Smooth muscle cell (in vitro differentiated cells): Measurements from ENCODE around the gene GMDS. TPM values are rescaled to one million over a fixed set of nuclear protein-coding genes. Genes with fewer than 3 reads are reported as not detected.

Experiments
- DNase-seq: peaks from one replicate; lab custom pipeline; 2025; ENCODE audit not compliant: unreplicated experiment; lab: John Stamatoyannopoulos, UW
- H2AFZ ChIP-seq: fragments of 200-600 bp; sonication (generic); 2 replicates; pipeline ENCODE4 v1.6.0; 2016; ENCODE audit warnings: antibody characterized with exemption, low read depth, mild to moderate bottlenecking
- H3F3A ChIP-seq: fragments of 200-600 bp; sonication (generic); 2 replicates; pipeline ENCODE4 v1.6.0; 2017; ENCODE audit warnings: antibody characterized with exemption, low read depth
- H3K27ac ChIP-seq: fragments of 200-600 bp; sonication (generic); 2 replicates; pipeline ENCODE4 v1.5.1; 2016; ENCODE audit warnings: low read depth, mild to moderate bottlenecking
- H3K27me3 ChIP-seq: fragments of 200-600 bp; sonication (generic); 2 replicates; pipeline ENCODE4 v1.6.1; 2016; ENCODE audit warnings: low read depth, mild to moderate bottlenecking
- H3K36me3 ChIP-seq: fragments of 200-600 bp; sonication (generic); 2 replicates; pipeline ENCODE4 v1.5.1; 2016; ENCODE audit warnings: low read depth
- H3K4me1 ChIP-seq: fragments of 200-600 bp; sonication (generic); 2 replicates; pipeline ENCODE4 v1.5.1; 2016; ENCODE audit warnings: low read depth
- H3K4me2 ChIP-seq: fragments of 200-600 bp; sonication (generic); 2 replicates; pipeline ENCODE4 v1.6.0; 2016; ENCODE audit warnings: mild to moderate bottlenecking
- H3K4me3 ChIP-seq: fragments of 200-600 bp; sonication (generic); 2 replicates; pipeline ENCODE4 v1.5.1; 2016; ENCODE audit warnings: mild to moderate bottlenecking
- H3K79me2 ChIP-seq: fragments of 200-600 bp; sonication (generic); 2 replicates; pipeline ENCODE4 v1.6.0; 2016; ENCODE audit warnings: low read depth, mild to moderate bottlenecking
- H3K9ac ChIP-seq: fragments of 200-600 bp; sonication (generic); 2 replicates; pipeline ENCODE4 v1.6.0; 2016; ENCODE audit warnings: low read depth
- H3K9me3 ChIP-seq: fragments of 200-600 bp; sonication (generic); replicated peaks from 2 replicates; pipeline ENCODE4 v1.5.1; 2016; ENCODE audit warnings: low read depth
- H4K20me1 ChIP-seq: fragments of 200-600 bp; sonication (generic); 2 replicates; pipeline ENCODE4 v1.6.0; 2016; ENCODE audit warnings: low read depth
- CTCF ChIP-seq: fragments of 200-600 bp; sonication (generic); IDR thresholded peaks from 2 replicates; pipeline ENCODE4 v1.5.1; 2017; ENCODE audit warnings: borderline replicate concordance, mild to moderate bottlenecking, antibody characterized with exemption; ENCODE audit not compliant: insufficient read depth, poor library complexity, severe bottlenecking
- WGBS: methylation state at CpG from one replicate; pipeline ENCODE4 v1.1.7; 2016; ENCODE audit warnings: low lambda C conversion rate; 5-methylcytosine and 5-hydroxymethylcytosine counted together
- polyA plus RNA-seq: library from polyadenylated mRNA; unstranded; fragments of >200 nt; fragmentation: Nextera tagmentation; extraction: Ambion mirVana; gene quantifications from 2 replicates; pipeline ENCODE4 v1.2.1, GENCODE V29; 2016
- total RNA-seq: library from RNA; depleted of rRNA; stranded (reverse); fragments of >200 nt; gene quantifications from 2 replicates; pipeline ENCODE4 v1.2.3, GENCODE V29; 2014

Gene GMDS
- total and polyA plus RNA-seq, 2 experiments from 2014 or later = 3.7 to 8.5 TPM

GRCh38 chr6:2240961-2241360, 4.4 kb downstream of the GMDS start:
- Histone ChIP-seq H3K36me3 (no peaks in the 10 kb centered on the region), H3F3A (no peaks in the 10 kb centered on the region), H3K9me3 (no peaks in the 10 kb centered on the region), H3K9ac (no peak overlapping the region), H3K4me1 (peaks cover 4% of the 10 kb centered on the region), H3K27ac (no peak overlapping the region), H3K4me3 (no peak overlapping the region), H2AFZ (no peak overlapping the region), H3K79me2 (no peaks in the 10 kb centered on the region), H3K27me3 (no peaks in the 10 kb centered on the region), H3K4me2 (no peak overlapping the region), H4K20me1 (no peaks in the 10 kb centered on the region)
- TF ChIP-seq CTCF = no peak
- WGBS = 92% methylated on average over 6 of the region's 6 CpGs
- no peak for DNase-seq

- no peaks in the 10 kb centered on the region for H3K9me3 ChIP-seq
- H4K20me1 ChIP-seq = no peaks in the 10 kb centered on the region
- no peak overlapping the region for H3K9ac ChIP-seq
- TF ChIP-seq CTCF = no peak
- H3K27ac ChIP-seq = no peak overlapping the region
- DNase-seq = no peak
- no peaks in the 10 kb centered on the region for H3K27me3 ChIP-seq
- no peaks in the 10 kb centered on the region for H3K4me1 ChIP-seq
- 82% methylated on average over 1 of the region's 1 CpG for WGBS
- no peaks in the 10 kb centered on the region for H3K79me2 ChIP-seq
- no peak overlapping the region for H3K4me2 ChIP-seq
- H2AFZ ChIP-seq = no peak overlapping the region
- H3F3A ChIP-seq = no peaks in the 10 kb centered on the region
- H3K36me3 ChIP-seq = no peaks in the 10 kb centered on the region
- no peak overlapping the region for H3K4me3 ChIP-seq
These were observed 8.4 kb downstream of the GMDS start for GRCh38 chr6:2237001-2237400.

GRCh38 chr6:2235777-2236495, 9.5 kb downstream of the GMDS start:
- Histone ChIP-seq H3K36me3 (no peaks in the 10 kb centered on the region), H3K79me2 (no peaks in the 10 kb centered on the region), H3K4me1 (no peaks in the 10 kb centered on the region), H3K9ac (no peak overlapping the region), H3K27ac (no peak overlapping the region), H3K9me3 (no peaks in the 10 kb centered on the region), H3F3A (no peaks in the 10 kb centered on the region), H3K4me3 (no peak overlapping the region), H4K20me1 (no peaks in the 10 kb centered on the region), H2AFZ (no peak overlapping the region), H3K27me3 (no peaks in the 10 kb centered on the region), H3K4me2 (no peak overlapping the region)
- WGBS = 89% methylated on average over 2 of the region's 2 CpGs
- DNase-seq = no peak
- TF ChIP-seq CTCF = no peak

- no peaks in the 10 kb centered on the region for H3F3A ChIP-seq
- no peak overlapping the region for H2AFZ ChIP-seq
- TF ChIP-seq CTCF = no peak
- H3K36me3 ChIP-seq = no peaks in the 10 kb centered on the region
- no peaks in the 10 kb centered on the region for H3K79me2 ChIP-seq
- no peak for DNase-seq
- H3K9ac ChIP-seq = no peak overlapping the region
- no peak overlapping the region for H3K4me2 ChIP-seq
- 93% methylated on average over 9 of the region's 9 CpGs for WGBS
- no peaks in the 10 kb centered on the region for H3K9me3 ChIP-seq
- H4K20me1 ChIP-seq = no peaks in the 10 kb centered on the region
- H3K27me3 ChIP-seq = no peaks in the 10 kb centered on the region
- no peaks in the 10 kb centered on the region for H3K4me1 ChIP-seq
- H3K4me3 ChIP-seq = no peak overlapping the region
- no peak overlapping the region for H3K27ac ChIP-seq
These were observed 13.0 kb downstream of the GMDS start for GRCh38 chr6:2232445-2232844.
